ENCODE measurements around the gene ORMDL3. TPM values are rescaled to one million over a fixed set of nuclear protein-coding genes. Genes with fewer than 3 reads are reported as not detected.

ORMDL3 gene
- total RNA-seq, 1 experiment from 2014 or later: 58.6 TPM

GRCh38 chr17:39968761-39969160 is 41.4 kb upstream of the ORMDL3 start:
- Histone ChIP-seq H3K9me3 (ENCODE audit: control insufficient read depth, low read depth, low read length) (no peaks in the 10 kb centered on the region), H3K9ac (ENCODE audit: extremely low read depth, insufficient read length, low read length) (no peak overlapping the region), H2AFZ (ENCODE audit: low read length) (no peak overlapping the region), H3K27me3 (ENCODE audit: insufficient read depth, low read length) (no peaks in the 10 kb centered on the region; the same call in 1 of the 2 replicates), H3K4ac (ENCODE audit: low read depth, low read length) (no peak overlapping the region), H3K23ac (ENCODE audit: insufficient read length, low read depth, low read length) (no peak overlapping the region), H4K5ac (ENCODE audit: insufficient read length, low read depth, low read length) (no peak overlapping the region), H3K79me1 (ENCODE audit: insufficient read depth, low read depth, low read length, poor library complexity, severe bottlenecking) (no peaks in the 10 kb centered on the region), H2AK5ac (ENCODE audit: insufficient read length, low read length) (no peak overlapping the region), H2BK120ac (ENCODE audit: low read depth, low read length, poor library complexity, severe bottlenecking) (no peak overlapping the region), H3K4me1 (ENCODE audit: insufficient read depth, low read length) (peaks cover 1% of the 10 kb centered on the region; the same call in 1 of the 2 replicates), H2BK12ac (ENCODE audit: insufficient read length, low read depth, low read length) (no peak overlapping the region), H3K79me2 (ENCODE audit: insufficient read depth, low read length) (no peaks in the 10 kb centered on the region), H3K14ac (ENCODE audit: insufficient read depth, low read length) (no peak overlapping the region), H3K4me2 (ENCODE audit: insufficient read depth, insufficient read length, low read length) (no peak overlapping the region), H3T11ph (ENCODE audit: low read length) (no peak overlapping the region), H4K8ac (replicated peaks; ENCODE audit: insufficient read length, low read depth, low read length) (no peak overlapping the region), H2BK15ac (ENCODE audit: low read depth, low read length) (no peak overlapping the region), H2BK5ac (ENCODE audit: insufficient read length, low read length) (no peak overlapping the region), H3K56ac (ENCODE audit: insufficient read length, low read depth, low read length) (no peak overlapping the region), H2BK20ac (ENCODE audit: low read depth, low read length, poor library complexity, severe bottlenecking) (no peak overlapping the region), H4K20me1 (ENCODE audit: control insufficient read depth, insufficient read depth, insufficient read length) (no peaks in the 10 kb centered on the region), H3K23me2 (ENCODE audit: insufficient read length, low read depth, low read length, poor library complexity, severe bottlenecking) (no peaks in the 10 kb centered on the region), H4K91ac (ENCODE audit: insufficient read length, low read depth, low read length) (no peak overlapping the region), H3K18ac (ENCODE audit: insufficient read length, low read depth, low read length) (no peak overlapping the region), H3K27ac (ENCODE audit: insufficient read length, low read depth, low read length) (no peak overlapping the region)
- no peak for DNase-seq
- no CpG with 5 or more reads among the region's 2 CpGs for WGBS (ENCODE audit: extremely low coverage, insufficient read length, low lambda C conversion rate)
- peaks cover 47% of the 10 kb centered on the region for H3K27me3 Mint-ChIP-seq (ENCODE audit: low read depth)
- no peaks in the 10 kb centered on the region; a peak in 1 of 5 replicates for H3K9me3 Mint-ChIP-seq
- H3K4me3 Mint-ChIP-seq: no peak overlapping the region
- no peaks in the 10 kb centered on the region for H3K36me3 Mint-ChIP-seq (ENCODE audit: insufficient read depth in 1 of 3, low read depth in 3 of 3)
- H3K4me1 Mint-ChIP-seq: peaks cover 0 to 7% of the 10 kb centered on the region in 2 experiments; a peak in 1 of 4 replicates
- no peak for TF ChIP-seq CTCF (conservative IDR thresholded peaks at IDR 0.05)
- no peak overlapping the region for H3K27ac Mint-ChIP-seq

Measured in H9 (cell line).